HCT116 (cell line): ENCODE measurements around the gene ALDH7A1. TPM values are rescaled to one million over a fixed set of nuclear protein-coding genes. Genes with fewer than 3 reads are reported as not detected.
A peak's percentile ranks its signal among the peaks of the same experiment; 100 is the strongest.

ENCODE experiments used
- ATAC-seq: fragments of 200-7000 bp; cut with Tn5 transposase; 2 replicates; pipeline ENCODE4 v1.9.1; 2020; ENCODE audit warnings: mild to moderate bottlenecking, moderate library complexity
- BruUV-seq: library from RNA; stranded (reverse); fragments of 400-500 nt; replicated peaks from 2 replicates; lab custom pipeline; 2021; lab: Mats Ljungman, UMichigan
- CTCF ChIA-PET: fragments of 300-600 bp; sonication (Branson Sonifier 250); formaldehyde crosslinking; loops from one replicate; lab custom pipeline; 2021; ENCODE audit warnings: antibody characterized with exemption; lab: Charles Lee
- POLR2A ChIA-PET: fragments of 300-600, 350-600 bp; sonication (Branson Sonifier 250); formaldehyde crosslinking; loops from one replicate; lab custom pipeline; 2021; ENCODE audit warnings: antibody characterized with exemption; lab: Charles Lee
- RAD21 ChIA-PET, 2 experiments: fragments of 300-600 bp; sonication (Branson Sonifier 250); formaldehyde crosslinking; loops; one replicate each; lab custom pipeline; 2023; ENCODE audit warnings: low total read pairs in 2 of 2; ENCODE audit not compliant: uncharacterized antibody in 2 of 2, unreplicated experiment in 2 of 2, low non-redundant PET in 1 of 2; lab: Charles Lee
- DNase-seq: peaks from one replicate; pipeline ENCODE4 v3.0.0-alpha.2; 2010; ENCODE audit warnings: low read depth, low spot score
- H2AFZ ChIP-seq: fragments of 200-600 bp; shearing (Covaris generic), sonication (generic); 2 replicates; pipeline ENCODE4 v1.6.1; 2017; ENCODE audit warnings: low read depth, mixed run types, mixed read lengths, antibody characterized with exemption, low read length; ENCODE audit not compliant: poor library complexity, severe bottlenecking
- H3K27ac ChIP-seq: 2 replicates; pipeline ENCODE4 v1.5.1; 2012; ENCODE audit warnings: low read depth, low read length
- H3K27me3 ChIP-seq: fragments of 200-600 bp; sonication (generic); 2 replicates; pipeline ENCODE4 v1.6.1; 2016; ENCODE audit warnings: mixed run types, low read length, mixed read lengths; ENCODE audit not compliant: insufficient read depth
- H3K36me3 ChIP-seq, 2 experiments: fragments of 200-500 bp in 1 of 2; fragments of 200-600 bp in 1 of 2; sonication (Bioruptor generic) in 1 of 2; sonication (generic) in 1 of 2; 2 replicates each; pipeline versions ENCODE4 v1.5.1 to v1.6.1; 2014 to 2016; ENCODE audit warnings: low read length in 2 of 2, inconsistent platforms in 1 of 2, mixed read lengths in 1 of 2, mixed run types in 1 of 2; ENCODE audit not compliant: insufficient read depth in 2 of 2, control insufficient read depth in 1 of 2
- H3K4me1 ChIP-seq, 2 experiments: fragments of 200-600 bp in 1 of 2; sonication (generic) in 1 of 2; 2 replicates each; pipeline versions ENCODE4 v1.5.1 to v1.6.1; 2012 to 2017; ENCODE audit warnings: low read length in 2 of 2, inconsistent platforms in 1 of 2, mild to moderate bottlenecking in 1 of 2, mixed read lengths in 1 of 2, mixed run types in 1 of 2, moderate library complexity in 1 of 2; ENCODE audit not compliant: insufficient read depth in 2 of 2, control insufficient read depth in 1 of 2
- H3K4me2 ChIP-seq: fragments of 200-600 bp; sonication (generic); 2 replicates; pipeline ENCODE4 v1.6.1; 2017; ENCODE audit warnings: mixed run types, low read length, mixed read lengths
- H3K4me3 ChIP-seq, 2 experiments: fragments of 200-600 bp in 1 of 2; sonication (generic) in 1 of 2; replicated peaks in 1 of 2; 2 replicates each; pipeline ENCODE4 v1.5.1; 2011 to 2016; ENCODE audit warnings: low read length in 2 of 2, control low read depth in 1 of 2, low read depth in 1 of 2, mild to moderate bottlenecking in 1 of 2, mixed read lengths in 1 of 2, mixed run types in 1 of 2
- H3K79me2 ChIP-seq: fragments of 200-600 bp; sonication (generic); 2 replicates; pipeline ENCODE4 v1.6.1; 2017; ENCODE audit warnings: mild to moderate bottlenecking, mixed run types, low read length, moderate library complexity, mixed read lengths; ENCODE audit not compliant: insufficient read depth
- H3K9ac ChIP-seq: fragments of 200-600 bp; sonication (generic); 2 replicates; pipeline ENCODE4 v1.6.1; 2016; ENCODE audit warnings: low read length, mixed read lengths
- H3K9me2 ChIP-seq: fragments of 200-600 bp; sonication (generic), shearing (Covaris generic); 2 replicates; pipeline ENCODE4 v1.6.1; 2017; ENCODE audit warnings: mixed run types, mild to moderate bottlenecking, moderate library complexity; ENCODE audit not compliant: insufficient read depth
- H3K9me3 ChIP-seq, 2 experiments: fragments of 200-500 bp in 1 of 2; fragments of 200-600 bp in 1 of 2; sonication (Bioruptor generic) in 1 of 2; sonication (generic) in 1 of 2; 2 replicates each; pipeline ENCODE4 v1.6.1; 2014 to 2017; ENCODE audit warnings: low read length in 2 of 2, mixed read lengths in 2 of 2, inconsistent platforms in 1 of 2, low read depth in 1 of 2, mild to moderate bottlenecking in 1 of 2, mixed run types in 1 of 2, moderate library complexity in 1 of 2; ENCODE audit not compliant: control insufficient read depth in 1 of 2, insufficient read depth in 1 of 2
- H4K20me1 ChIP-seq: fragments of 200-600 bp; sonication (generic), shearing (Covaris generic); 2 replicates; pipeline ENCODE4 v1.6.1; 2017; ENCODE audit warnings: mixed run types, mild to moderate bottlenecking, moderate library complexity; ENCODE audit not compliant: insufficient read depth
- ATF3 ChIP-seq: IDR thresholded peaks from 2 replicates; pipeline ENCODE4 v1.6.1; 2012
- CBX3 ChIP-seq: IDR thresholded peaks from 2 replicates; pipeline ENCODE4 v1.6.1; 2012; ENCODE audit warnings: low read depth
- EZH2phosphoT487 ChIP-seq: fragments of 200-600 bp; IDR thresholded peaks from 2 replicates; pipeline ENCODE4 v1.6.1; 2018; ENCODE audit warnings: antibody characterized with exemption, borderline replicate concordance
- POLR2A ChIP-seq: IDR thresholded peaks from 2 replicates; pipeline ENCODE4 v1.7.0; 2011; ENCODE audit warnings: borderline replicate concordance; ENCODE audit not compliant: insufficient read depth, insufficient read length; ENCODE audit errors: extremely low read depth
- SIN3A ChIP-seq: IDR thresholded peaks from 2 replicates; pipeline ENCODE4 v1.6.1; 2012; ENCODE audit warnings: low read depth
- SP1 ChIP-seq: IDR thresholded peaks from 2 replicates; pipeline ENCODE4 v1.6.1; 2012; ENCODE audit warnings: low read depth
- TCF7L2 ChIP-seq: IDR thresholded peaks from 2 replicates; pipeline ENCODE4 v1.7.0; 2011; ENCODE audit warnings: borderline replicate concordance, inconsistent platforms; ENCODE audit not compliant: insufficient read depth, insufficient read length; ENCODE audit errors: extremely low read depth
- ZFX ChIP-seq: fragments of 450-650 bp; IDR thresholded peaks from 2 replicates; pipeline ENCODE4 v1.6.1; 2017
- ZNF274 ChIP-seq: fragments of 200-500 bp; sonication (Bioruptor generic); IDR thresholded peaks from 2 replicates; pipeline ENCODE4 v1.6.1; 2014; ENCODE audit warnings: mild to moderate bottlenecking, low read depth, low read length, inconsistent platforms
- intact Hi-C: fragments of 100-400 bp; cut with micrococcal nuclease; formaldehyde crosslinking; loops from 2 replicates; pipeline ENCODE4 v1.10.0; 2022
- total RNA-seq: library from RNA; stranded (reverse); gene quantifications from one replicate; pipeline ENCODE4 v1.2.1, GENCODE V29; 2021; ENCODE audit not compliant: unreplicated experiment

Gene ALDH7A1
- total RNA-seq, 1 experiment from 2014 or later, result 93.2 TPM

DNA sequence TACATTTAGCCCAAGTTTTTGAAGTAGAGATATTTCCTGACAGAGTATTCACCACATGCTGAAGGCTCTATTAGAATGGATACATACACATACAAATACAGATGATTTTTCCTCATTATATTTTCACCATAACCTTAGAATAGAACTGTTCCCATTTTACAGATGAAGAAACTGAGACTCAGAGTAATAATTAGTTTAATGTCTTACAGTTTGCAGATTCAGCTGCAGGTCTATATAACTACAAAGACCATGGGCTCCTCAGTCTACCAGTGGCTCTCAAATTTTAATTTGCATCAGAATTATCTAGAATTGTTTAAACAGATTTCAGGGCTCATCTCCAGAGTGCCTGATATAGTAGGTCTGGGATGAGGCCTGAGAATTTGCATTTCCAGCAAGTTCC, 107.4 kb downstream of the ALDH7A1 start:
- no peak overlapping the region for H3K4me3 ChIP-seq
- CTCF ChIA-PET, result interaction anchor here (1.3 kb wide), 1 partner anchor 12 kb away, joined by 4 read pairs; no protein-coding TSS in a partner anchor
- H3K4me1 ChIP-seq, result no peaks in the 10 kb centered on the region
- no peaks in the 10 kb centered on the region for H3K27me3 ChIP-seq
- BruUV-seq, result no TSS peak
- no peak overlapping the region for H3K27ac ChIP-seq
- no peak overlapping the region for H2AFZ ChIP-seq
- DNase-seq, result no peak
- POLR2A ChIA-PET, result no interaction called here
- no peaks in the 10 kb centered on the region for H3K9me3 ChIP-seq
- RAD21 ChIA-PET, result no interaction called here
- no peaks in the 10 kb centered on the region for H3K79me2 ChIP-seq
- H3K9ac ChIP-seq, result no peak overlapping the region
- H4K20me1 ChIP-seq, result no peaks in the 10 kb centered on the region
- ATAC-seq, result no peak
- TF ChIP-seq ZFX, result no peak
- TF ChIP-seq CBX3, result no peak
- no peak for TF ChIP-seq POLR2A
- TF ChIP-seq, all 23 proteins: peak for 0
- no peak overlapping the region for H3K4me2 ChIP-seq
- intact Hi-C loops, result no loop called here
- peaks cover 8 to 18% of the 10 kb centered on the region in 2 experiments; a peak in 3 of 4 replicates for H3K36me3 ChIP-seq
- H3K9me2 ChIP-seq, result no peaks in the 10 kb centered on the region

GRCh38 chr5:126486332-126486731, 108.7 kb downstream of the ALDH7A1 start:
- Histone ChIP-seq H3K27me3 (no peaks in the 10 kb centered on the region), H4K20me1 (no peaks in the 10 kb centered on the region), H3K9me3 (no peaks in the 10 kb centered on the region), H3K27ac (no peak overlapping the region), H3K4me2 (no peak overlapping the region), H2AFZ (no peak overlapping the region), H3K9me2 (no peaks in the 10 kb centered on the region), H3K79me2 (no peaks in the 10 kb centered on the region), H3K4me3 (no peak overlapping the region), H3K36me3 (peaks cover 8 to 18% of the 10 kb centered on the region in 2 experiments; a peak in 3 of 4 replicates), H3K9ac (no peak overlapping the region), H3K4me1 (no peaks in the 10 kb centered on the region)
- no peak for DNase-seq
- POLR2A ChIA-PET, result no interaction called here
- intact Hi-C loops, result no loop called here
- TF ChIP-seq SP1, result no peak
- TF ChIP-seq ATF3, result no peak
- no peak for TF ChIP-seq ZNF274
- TF ChIP-seq SIN3A, result no peak
- no peak for TF ChIP-seq TCF7L2
- no peak for TF ChIP-seq POLR2A
- no peak for TF ChIP-seq EZH2phosphoT487
- CTCF ChIA-PET, result no interaction called here
- ATAC-seq, result peak; percentile 38; the same call in 1 of the 2 replicates
- BruUV-seq, result no TSS peak
- RAD21 ChIA-PET, result no interaction called here
